ENCODE measurements around the gene LCLAT1.

- TF ChIP-seq CTCF (IDR thresholded peaks at IDR 0.05) (no peak), EZH2 (IDR thresholded peaks at IDR 0.05) (no peak), EZH2phosphoT487 (IDR thresholded peaks at IDR 0.05) (no peak)
These were observed 245.8 kb downstream of the LCLAT1 start for GRCh38 chr2:30692829-30693275.
